OCI-LY7 (cell line): ENCODE results near the gene PLOD1. TPM values are rescaled to one million over a fixed set of nuclear protein-coding genes. Genes with fewer than 3 reads are reported as not detected.
"Not testable (repeated sequence)": the region's sequence is repeated elsewhere in the genome, so short reads cannot be mapped to it uniquely, and the experiment has no call there.

Experiments
- BruUV-seq: library from RNA; stranded (reverse); fragments of 400-500 nt; replicated peaks from 2 replicates; lab custom pipeline; 2021; lab: Mats Ljungman, UMichigan
- CTCF ChIA-PET: fragments of 300-600 bp; sonication (Branson Sonifier 250); formaldehyde crosslinking; loops from one replicate; lab custom pipeline; 2022; ENCODE audit warnings: antibody characterized with exemption; ENCODE audit not compliant: unreplicated experiment; lab: Charles Lee
- POLR2A ChIA-PET: fragments of 300-600 bp; sonication (Branson Sonifier 250); formaldehyde crosslinking; loops from one replicate; lab custom pipeline; 2022; ENCODE audit warnings: antibody characterized with exemption; lab: Charles Lee
- DNase-seq: peaks from one replicate; pipeline ENCODE4 v3.0.0-alpha.2; 2015; ENCODE audit warnings: low spot score
- H2AFZ ChIP-seq: fragments of 200-600 bp; sonication (generic), shearing (Covaris generic); 2 replicates; pipeline ENCODE4 v1.6.1; 2014; ENCODE audit warnings: mild to moderate bottlenecking, antibody characterized with exemption, low read length, moderate library complexity
- H3K27ac ChIP-seq: fragments of 200-600 bp; sonication (generic); 2 replicates; pipeline ENCODE4 v1.5.1; 2014; ENCODE audit warnings: mixed run types, low read depth, mild to moderate bottlenecking, moderate library complexity, low read length, inconsistent platforms; ENCODE audit not compliant: poor library complexity, severe bottlenecking
- H3K36me3 ChIP-seq: fragments of 200-600 bp; sonication (generic); 2 replicates; pipeline ENCODE4 v1.6.1; 2014; ENCODE audit warnings: mild to moderate bottlenecking, antibody characterized with exemption, low read length, moderate library complexity, mixed read lengths; ENCODE audit not compliant: insufficient read depth
- H3K4me1 ChIP-seq: fragments of 200-600 bp; sonication (generic); 2 replicates; pipeline ENCODE4 v1.5.1; 2014; ENCODE audit warnings: mild to moderate bottlenecking, low read length; ENCODE audit not compliant: insufficient read depth, poor library complexity, severe bottlenecking
- H3K4me2 ChIP-seq: fragments of 200-600 bp; sonication (generic); 2 replicates; pipeline ENCODE4 v1.6.1; 2014; ENCODE audit warnings: mild to moderate bottlenecking, low read length
- H3K4me3 ChIP-seq: fragments of 200-600 bp; sonication (generic); 2 replicates; pipeline ENCODE4 v1.5.1; 2014; ENCODE audit warnings: mild to moderate bottlenecking, low read depth, low read length; ENCODE audit not compliant: poor library complexity, severe bottlenecking
- H3K79me2 ChIP-seq: fragments of 200-600 bp; sonication (generic); 2 replicates; pipeline ENCODE4 v1.6.1; 2016; ENCODE audit warnings: low read depth, mild to moderate bottlenecking, low read length, moderate library complexity, mixed read lengths; ENCODE audit not compliant: insufficient read depth
- H3K9me2 ChIP-seq: fragments of 200-600 bp; sonication (generic); 2 replicates; pipeline ENCODE4 v1.6.1; 2016; ENCODE audit warnings: mild to moderate bottlenecking, low read length, mixed read lengths; ENCODE audit not compliant: insufficient read depth
- H3K9me3 ChIP-seq: fragments of 200-600 bp; sonication (generic); 2 replicates; pipeline ENCODE4 v1.6.1; 2014; ENCODE audit warnings: mild to moderate bottlenecking, mixed run types, low read length, mixed read lengths
- H4K20me1 ChIP-seq: fragments of 200-600 bp; sonication (generic); 2 replicates; pipeline ENCODE4 v1.6.1; 2014; ENCODE audit warnings: mild to moderate bottlenecking, antibody characterized with exemption, low read length, moderate library complexity, mixed read lengths; ENCODE audit not compliant: insufficient read depth
- EZH2phosphoT487 ChIP-seq: fragments of 200-600 bp; sonication (generic); IDR thresholded peaks from 2 replicates; pipeline ENCODE4 v1.6.1; 2018; ENCODE audit warnings: low read depth, borderline replicate concordance, mild to moderate bottlenecking, mixed run types, antibody characterized with exemption, low read length, moderate library complexity, mixed read lengths
- intact Hi-C: fragments of 100-400 bp; cut with micrococcal nuclease; formaldehyde crosslinking; loops from one replicate; pipeline ENCODE4 v1.10.0; 2022; ENCODE audit not compliant: unreplicated experiment
- total RNA-seq, 2 experiments: library from RNA; depleted of rRNA in 1 of 2; stranded (reverse); fragments of >200 nt in 1 of 2; shearing (Covaris generic) in 1 of 2; gene quantifications; 2 replicates each; pipeline ENCODE4 v1.2.3, GENCODE V29; 2014 to 2022
- TF ChIP-seq, protein P1 (sequence below): fragments of 200-600 bp; sonication (generic); conservative IDR thresholded peaks from 2 replicates; pipeline ENCODE4 v1.5.1; 2014; ENCODE audit warnings: mild to moderate bottlenecking, antibody characterized with exemption, low read length, moderate library complexity, mixed read lengths

Gene PLOD1
- total RNA-seq, 2 experiments from 2014 or later, result 11.3 to 11.7 TPM

DNA sequence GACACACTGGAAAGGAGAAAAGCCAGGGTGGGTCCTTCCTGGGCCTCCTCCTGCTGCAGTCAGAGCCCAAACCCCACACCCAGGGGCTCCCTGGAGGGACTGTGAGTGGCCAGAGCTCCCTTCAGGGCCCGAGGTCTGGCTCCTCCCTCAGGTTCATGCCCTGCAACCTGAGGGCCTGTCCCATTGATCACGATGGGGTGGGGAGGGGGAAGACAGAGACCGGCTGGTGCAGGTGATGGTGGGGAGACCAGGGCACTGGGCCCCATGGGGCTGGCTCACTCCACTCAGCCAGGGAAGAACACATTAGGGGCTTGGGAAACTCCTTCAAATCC is 45.7 kb upstream of the PLOD1 start:
- Histone ChIP-seq H3K9me2 (no peaks in the 10 kb centered on the region), H3K27ac (no peak overlapping the region), H3K4me3 (no peak overlapping the region), H2AFZ (no peak overlapping the region), H3K79me2 (no peaks in the 10 kb centered on the region), H3K9me3 (no peaks in the 10 kb centered on the region), H3K36me3 (no peaks in the 10 kb centered on the region), H3K4me2 (no peak overlapping the region), H3K4me1 (no peaks in the 10 kb centered on the region), H4K20me1 (no peaks in the 10 kb centered on the region)
- no peak for DNase-seq
- TF ChIP-seq, protein P1, sequence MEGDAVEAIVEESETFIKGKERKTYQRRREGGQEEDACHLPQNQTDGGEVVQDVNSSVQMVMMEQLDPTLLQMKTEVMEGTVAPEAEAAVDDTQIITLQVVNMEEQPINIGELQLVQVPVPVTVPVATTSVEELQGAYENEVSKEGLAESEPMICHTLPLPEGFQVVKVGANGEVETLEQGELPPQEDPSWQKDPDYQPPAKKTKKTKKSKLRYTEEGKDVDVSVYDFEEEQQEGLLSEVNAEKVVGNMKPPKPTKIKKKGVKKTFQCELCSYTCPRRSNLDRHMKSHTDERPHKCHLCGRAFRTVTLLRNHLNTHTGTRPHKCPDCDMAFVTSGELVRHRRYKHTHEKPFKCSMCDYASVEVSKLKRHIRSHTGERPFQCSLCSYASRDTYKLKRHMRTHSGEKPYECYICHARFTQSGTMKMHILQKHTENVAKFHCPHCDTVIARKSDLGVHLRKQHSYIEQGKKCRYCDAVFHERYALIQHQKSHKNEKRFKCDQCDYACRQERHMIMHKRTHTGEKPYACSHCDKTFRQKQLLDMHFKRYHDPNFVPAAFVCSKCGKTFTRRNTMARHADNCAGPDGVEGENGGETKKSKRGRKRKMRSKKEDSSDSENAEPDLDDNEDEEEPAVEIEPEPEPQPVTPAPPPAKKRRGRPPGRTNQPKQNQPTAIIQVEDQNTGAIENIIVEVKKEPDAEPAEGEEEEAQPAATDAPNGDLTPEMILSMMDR, result no peak
- TF ChIP-seq EZH2phosphoT487, result no peak
- POLR2A ChIA-PET, result no interaction called here
- CTCF ChIA-PET, result no interaction called here
- intact Hi-C loops, result no loop called here
- no TSS peak for BruUV-seq

- Histone ChIP-seq H4K20me1 (no peaks in the 10 kb centered on the region), H3K79me2 (no peaks in the 10 kb centered on the region), H3K9me2 (no peaks in the 10 kb centered on the region), H3K27ac (no peak overlapping the region), H3K4me3 (no peak overlapping the region), H3K4me2 (no peak overlapping the region), H2AFZ (no peak overlapping the region), H3K36me3 (no peaks in the 10 kb centered on the region), H3K4me1 (no peaks in the 10 kb centered on the region), H3K9me3 (no peaks in the 10 kb centered on the region)
- DNase-seq, result no peak
- intact Hi-C loops, result no loop called here
- CTCF ChIA-PET, result interaction anchor here (0.6 to 1.7 kb wide), 4 partner anchors 14 to 242 kb away, joined by 3 to 6 read pairs (median 3); no protein-coding TSS in a partner anchor
- TF ChIP-seq, protein P1, result no peak
- TF ChIP-seq EZH2phosphoT487, result no peak
- POLR2A ChIA-PET, result interaction anchor here (0.6 to 2.5 kb wide), 2 partner anchors 16 to 174 kb away, joined by 3 to 10 read pairs; no protein-coding TSS in a partner anchor
- no TSS peak for BruUV-seq
Observed at GRCh38 chr1:11891433-11892186, 42.9 kb upstream of the PLOD1 start.

DNA sequence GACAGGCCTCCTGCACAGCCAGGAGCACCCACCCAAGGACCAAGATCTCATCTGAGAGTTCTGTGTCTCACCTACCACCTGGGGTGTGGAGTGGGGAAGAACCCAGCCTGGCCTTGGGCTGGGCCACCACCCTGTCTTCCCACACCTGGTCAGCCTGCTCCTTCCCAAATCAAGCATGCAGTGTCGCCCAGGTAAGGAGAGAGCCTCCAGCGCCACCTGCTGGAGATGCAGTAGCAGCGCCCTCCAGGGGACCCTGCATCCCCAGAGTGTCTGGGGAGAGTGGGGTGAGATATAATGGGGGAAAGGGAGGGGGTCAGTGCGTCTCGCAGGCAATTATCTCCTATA is 40.6 kb upstream of the PLOD1 start:
- Histone ChIP-seq H4K20me1 (no peaks in the 10 kb centered on the region), H2AFZ (no peak overlapping the region), H3K9me2 (no peaks in the 10 kb centered on the region), H3K4me2 (no peak overlapping the region), H3K27ac (no peak overlapping the region), H3K79me2 (no peaks in the 10 kb centered on the region), H3K36me3 (no peaks in the 10 kb centered on the region), H3K9me3 (no peaks in the 10 kb centered on the region), H3K4me1 (no peaks in the 10 kb centered on the region), H3K4me3 (no peak overlapping the region)
- POLR2A ChIA-PET, result interaction anchor here (0.6 kb wide), 1 partner anchor 70 kb away, joined by 3 read pairs; no protein-coding TSS in a partner anchor
- BruUV-seq, result no TSS peak
- CTCF ChIA-PET, result no interaction called here
- TF ChIP-seq, protein P1, result peak; percentile 96
- no peak for TF ChIP-seq EZH2phosphoT487
- intact Hi-C loops, result loop anchor here (1.0 kb wide), 2 partner anchors 52 to 56 kb away; no protein-coding TSS in a partner anchor
- DNase-seq, result peak; percentile 76

GRCh38 chr1:11894501-11894900 is 40.0 kb upstream of the PLOD1 start:
- POLR2A ChIA-PET, H3K36me3 ChIP-seq, H2AFZ ChIP-seq, H3K79me2 ChIP-seq, H3K4me1 ChIP-seq, CTCF ChIA-PET, H3K27ac ChIP-seq, H4K20me1 ChIP-seq, H3K9me2 ChIP-seq, H3K9me3 ChIP-seq, H3K4me2 ChIP-seq, BruUV-seq, H3K4me3 ChIP-seq, DNase-seq: not testable (repeated sequence)
- intact Hi-C loops, result loop anchor here (1.0 kb wide), 2 partner anchors 52 to 56 kb away; no protein-coding TSS in a partner anchor
